ENCODE results near the gene PTPN21.

- TF ChIP-seq EZH2 (optimal IDR thresholded peaks at IDR 0.05; ENCODE audit: low read depth, low read length) (no peak), CTCF (IDR thresholded peaks at IDR 0.05; ENCODE audit: low read length) (no peak), EZH2phosphoT487 (IDR thresholded peaks at IDR 0.05; ENCODE audit: low read length) (no peak)
Observed at GRCh38 chr14:88481059-88481458, 73.7 kb downstream of the PTPN21 start.

Measured in MM.1S (cell line).